HEK293T (cell line): ENCODE results near the gene PXN.

Experiments used
- BHLHE40 ChIP-seq: fragments of 450-650 bp; IDR thresholded peaks from 2 replicates; pipeline ENCODE4 v1.6.1; 2016; ENCODE audit warnings: mild to moderate bottlenecking, moderate library complexity, borderline replicate concordance
- FOXK2 ChIP-seq: fragments of 450-650 bp; IDR thresholded peaks from 2 replicates; pipeline ENCODE4 v1.6.1; 2016; ENCODE audit warnings: mild to moderate bottlenecking
- FOXM1 ChIP-seq: fragments of 450-650 bp; IDR thresholded peaks from 2 replicates; pipeline ENCODE4 v1.6.1; 2017; ENCODE audit warnings: mild to moderate bottlenecking, borderline replicate concordance
- ZNF384 ChIP-seq: fragments of 450-650 bp; IDR thresholded peaks from 2 replicates; pipeline ENCODE4 v1.6.1; 2016

GRCh38 chr12:120172053-120172452 lies 93.5 kb downstream of the PXN start:
- TF ChIP-seq BHLHE40 (no peak), FOXM1 (no peak), ZNF384 (no peak), FOXK2 (no peak)
